Activated CD8-positive, alpha-beta T cell treated with anti-CD3 and anti-CD28 coated beads, Interleukin-2, amount 10 ng/mL, durations not matched to agents 7 days and 5 days (primary cell): ENCODE results near the gene NCKAP5L. TPM values are rescaled to one million over a fixed set of nuclear protein-coding genes. Genes with fewer than 3 reads are reported as not detected.
A peak's percentile ranks its signal among the peaks of the same experiment; 100 is the strongest.

Source experiments
- ATAC-seq: fragments of 150-1000 bp; cut with Tn5 transposase; one replicate; pipeline ENCODE4 v1.10.0; 2021; ENCODE audit warnings: moderate library complexity
- CTCF ChIA-PET: fragments of 350-600 bp; sonication (Branson Sonifier 250); formaldehyde crosslinking; loops from one replicate; lab custom pipeline; 2021; ENCODE audit warnings: antibody characterized with exemption; lab: Charles Lee
- POLR2A ChIA-PET: fragments of 350-600 bp; sonication (Branson Sonifier 250); formaldehyde crosslinking; loops from one replicate; lab custom pipeline; 2021; ENCODE audit warnings: antibody characterized with exemption; lab: Charles Lee
- DNase-seq: peaks from one replicate; pipeline ENCODE4 v3.0.0-alpha.2; 2020
- H3K27ac Mint-ChIP-seq: one replicate; pipeline ENCODE4 v1.8.0; 2021; ENCODE audit warnings: mild to moderate bottlenecking, mixed read lengths
- H3K27me3 Mint-ChIP-seq: one replicate; pipeline ENCODE4 v1.8.0; 2021; ENCODE audit warnings: low read depth, mixed read lengths
- H3K36me3 Mint-ChIP-seq: one replicate; pipeline ENCODE4 v1.8.0; 2021; ENCODE audit warnings: low read depth, mixed read lengths
- H3K4me1 Mint-ChIP-seq: one replicate; pipeline ENCODE4 v1.8.0; 2021; ENCODE audit warnings: low read depth, mixed read lengths
- H3K4me3 Mint-ChIP-seq: one replicate; pipeline ENCODE4 v1.8.0; 2021; ENCODE audit warnings: mild to moderate bottlenecking, mixed read lengths
- H3K9me3 Mint-ChIP-seq: one replicate; pipeline ENCODE4 v1.8.0; 2022; ENCODE audit warnings: mixed read lengths; ENCODE audit not compliant: insufficient read depth
- total RNA-seq, 2 experiments: library from RNA; stranded (reverse); gene quantifications; one replicate each; pipeline ENCODE4 v1.2.3, GENCODE V29; 2021

The NCKAP5L gene
- total RNA-seq, 2 experiments from 2014 or later, result 7.2 to 7.7 TPM

DNA sequence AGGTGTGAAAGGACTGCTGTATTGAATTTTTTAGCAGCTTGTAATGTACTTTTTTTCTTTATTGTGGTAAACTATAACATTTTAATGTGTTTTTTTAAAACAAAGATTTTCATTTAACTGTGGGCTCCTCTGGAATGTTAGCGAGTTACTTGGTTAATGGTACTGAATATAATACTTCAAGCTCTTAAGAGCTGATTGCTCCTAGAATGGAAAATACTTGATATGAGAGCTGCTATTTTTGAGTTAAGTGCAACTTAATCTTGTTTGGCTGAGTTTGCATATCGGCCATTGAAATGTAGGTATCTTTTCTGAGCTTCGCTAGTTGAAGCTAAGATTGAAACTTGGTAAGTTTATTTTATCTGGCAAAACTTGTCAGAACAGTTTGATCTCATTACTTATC lies 79.4 kb downstream of the NCKAP5L start:
- peak overlapping the region; percentile 9 for H3K4me3 Mint-ChIP-seq
- H3K36me3 Mint-ChIP-seq, result peaks cover 65% of the 10 kb centered on the region
- POLR2A ChIA-PET, result interaction anchor here (0.7 to 1.6 kb wide), 3 partner anchors 9 to 14 kb away, joined by 3 to 5 read pairs (median 3); no protein-coding TSS in a partner anchor
- ATAC-seq, result no peak
- no peaks in the 10 kb centered on the region for H3K9me3 Mint-ChIP-seq
- no peaks in the 10 kb centered on the region for H3K27me3 Mint-ChIP-seq
- peak overlapping the region; percentile 72 for H3K27ac Mint-ChIP-seq
- peaks cover 84% of the 10 kb centered on the region for H3K4me1 Mint-ChIP-seq
- no peak for DNase-seq
- CTCF ChIA-PET, result interaction anchor here (0.7 to 3.5 kb wide), 12 partner anchors 8 to 123 kb away, joined by 3 to 69 read pairs (median 5); partner anchors contain the start of genes FMNL3 and TMBIM6

GRCh38 chr12:49748306-49748705 lies 79.9 kb downstream of the NCKAP5L start:
- ATAC-seq (no peak), DNase-seq (no peak)
- POLR2A ChIA-PET, result interaction anchor here (0.9 kb wide), 1 partner anchor 13 kb away, joined by 3 read pairs; no protein-coding TSS in a partner anchor
- CTCF ChIA-PET, result interaction anchor here (0.7 to 3.5 kb wide), 11 partner anchors 7 to 110 kb away, joined by 3 to 69 read pairs (median 5); partner anchors contain the start of genes FMNL3 and TMBIM6
- Mint-ChIP-seq H3K4me1 (peaks cover 84% of the 10 kb centered on the region), H3K4me3 (no peak overlapping the region), H3K27ac (peak overlapping the region; percentile 61), H3K36me3 (peaks cover 65% of the 10 kb centered on the region), H3K9me3 (no peaks in the 10 kb centered on the region), H3K27me3 (no peaks in the 10 kb centered on the region)

GRCh38 chr12:49744363-49744885 lies 83.8 kb downstream of the NCKAP5L start:
- peak overlapping the region; percentile 73 for H3K27ac Mint-ChIP-seq
- H3K4me1 Mint-ChIP-seq, result peaks cover 57% of the 10 kb centered on the region
- ChIA-PET POLR2A (interaction anchor here (1.1 kb wide), 1 partner anchor 18 kb away, joined by 4 read pairs; no protein-coding TSS in a partner anchor), CTCF (interaction anchor here (1.0 to 4.6 kb wide), 9 partner anchors 13 to 95 kb away, joined by 3 to 42 read pairs (median 4); no protein-coding TSS in a partner anchor)
- no peak for DNase-seq
- H3K4me3 Mint-ChIP-seq, result peak overlapping the region; percentile 41
- ATAC-seq, result no peak
- no peaks in the 10 kb centered on the region for H3K9me3 Mint-ChIP-seq
- peaks cover 50% of the 10 kb centered on the region for H3K36me3 Mint-ChIP-seq
- no peaks in the 10 kb centered on the region for H3K27me3 Mint-ChIP-seq

GRCh38 chr12:49741882-49742620 lies 86.2 kb downstream of the NCKAP5L start:
- H3K36me3 Mint-ChIP-seq, result peaks cover 36% of the 10 kb centered on the region
- ATAC-seq (peak; percentile 75), DNase-seq (peak; percentile 94)
- H3K27ac Mint-ChIP-seq, result peak overlapping the region; percentile 97
- H3K27me3 Mint-ChIP-seq, result no peaks in the 10 kb centered on the region
- POLR2A ChIA-PET, result interaction anchor here (0.6 to 2.2 kb wide), 55 partner anchors 8 to 611 kb away, joined by 3 to 57 read pairs (median 5); partner anchors contain the start of genes BCDIN3D, COX14, FMNL3 and NCKAP5L
- CTCF ChIA-PET, result interaction anchor here (0.6 to 3.1 kb wide), 54 partner anchors 8 to 271 kb away, joined by 3 to 117 read pairs (median 4); partner anchors contain the start of genes BCDIN3D, FMNL3, NCKAP5L and PRPF40B
- no peaks in the 10 kb centered on the region for H3K9me3 Mint-ChIP-seq
- peak overlapping the region; percentile 85 for H3K4me3 Mint-ChIP-seq
- peaks cover 36% of the 10 kb centered on the region for H3K4me1 Mint-ChIP-seq

Other genes with a start within 250 kb of the NCKAP5L start
- gene FAM186B, start 222.8 kb downstream of the NCKAP5L start, total RNA-seq, result under 1 TPM; 0.18 to 0.21 TPM
- 10 to 100 TPM; 14.4 to 14.6 TPM for gene PRPF40B, start 204.9 kb downstream of the NCKAP5L start, total RNA-seq
- gene FMNL3, start 121.0 kb downstream of the NCKAP5L start, total RNA-seq, result 10 to 100 TPM; 53.5 to 54.5 TPM
- gene TMBIM6, start 86.9 kb downstream of the NCKAP5L start, total RNA-seq, result 100 to 1,000 TPM; 420 TPM
- gene BCDIN3D, start 14.7 kb upstream of the NCKAP5L start, total RNA-seq, result 1 to 10 TPM; 7.3 to 7.4 TPM
- gene FAIM2, start 75.5 kb upstream of the NCKAP5L start, total RNA-seq, result under 1 TPM; 0.23 to 0.55 TPM
- gene AQP2, start 122.3 kb upstream of the NCKAP5L start, total RNA-seq, result not detected
- not detected for gene AQP5, start 133.5 kb upstream of the NCKAP5L start, total RNA-seq
- not detected for gene AQP6, start 144.5 kb upstream of the NCKAP5L start, total RNA-seq
- 100 to 1,000 TPM; 185 to 200 TPM for gene RACGAP1, start 197.1 kb upstream of the NCKAP5L start, total RNA-seq
- 10 to 100 TPM; 25.4 to 27.9 TPM for gene ASIC1, start 229.2 kb upstream of the NCKAP5L start, total RNA-seq